ENCODE data around the gene TMA7. TPM values are rescaled to one million over a fixed set of nuclear protein-coding genes. Genes with fewer than 3 reads are reported as not detected.

The TMA7 gene
- total RNA-seq, 2 experiments from 2014 or later: 318 to 323 TPM

- peak overlapping the region; percentile 95 for H3K27ac Mint-ChIP-seq
- ChIA-PET CTCF (interaction anchor here (0.9 to 2.8 kb wide), 8 partner anchors 8 to 170 kb away, joined by 3 to 17 read pairs (median 4); partner anchors contain the start of gene SLC26A6), POLR2A (interaction anchor here (1.0 to 3.9 kb wide), 5 partner anchors 13 to 91 kb away, joined by 3 to 15 read pairs (median 4); partner anchors contain the start of genes ATRIP and PFKFB4)
- intact Hi-C loops (cut with micrococcal nuclease): no loop called here
- no peaks in the 10 kb centered on the region for H3K27me3 Mint-ChIP-seq
- peak; percentile 90 for DNase-seq
- peak overlapping the region; percentile 97 for H3K4me3 Mint-ChIP-seq
- peaks cover 35% of the 10 kb centered on the region for H3K36me3 Mint-ChIP-seq
- no peaks in the 10 kb centered on the region for H3K9me3 Mint-ChIP-seq
- peaks cover 46% of the 10 kb centered on the region for H3K4me1 Mint-ChIP-seq (ENCODE audit: low read depth)
Measured at GRCh38 chr3:48465531-48466378, 25.7 kb downstream of the TMA7 start.

DNA sequence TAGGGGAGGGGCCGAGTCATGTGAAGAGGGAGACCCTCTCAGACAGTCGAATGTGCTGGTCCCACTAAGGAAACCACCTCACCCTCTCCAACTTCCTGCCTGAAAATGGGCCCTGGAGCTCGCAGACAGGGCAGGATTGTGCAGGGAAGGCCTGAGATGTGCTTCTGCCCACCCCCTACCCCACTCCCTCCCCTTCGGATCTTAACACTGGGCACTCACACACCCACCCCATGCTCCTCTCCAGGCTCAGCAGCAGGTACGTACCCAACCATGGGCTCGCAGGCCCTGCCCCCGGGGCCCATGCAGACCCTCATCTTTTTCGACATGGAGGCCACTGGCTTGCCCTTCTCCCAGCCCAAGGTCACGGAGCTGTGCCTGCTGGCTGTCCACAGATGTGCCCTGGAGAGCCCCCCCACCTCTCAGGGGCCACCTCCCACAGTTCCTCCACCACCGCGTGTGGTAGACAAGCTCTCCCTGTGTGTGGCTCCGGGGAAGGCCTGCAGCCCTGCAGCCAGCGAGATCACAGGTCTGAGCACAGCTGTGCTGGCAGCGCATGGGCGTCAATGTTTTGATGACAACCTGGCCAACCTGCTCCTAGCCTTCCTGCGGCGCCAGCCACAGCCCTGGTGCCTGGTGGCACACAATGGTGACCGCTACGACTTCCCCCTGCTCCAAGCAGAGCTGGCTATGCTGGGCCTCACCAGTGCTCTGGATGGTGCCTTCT is 26.5 kb downstream of the TMA7 start:
- intact Hi-C loops (cut with micrococcal nuclease): no loop called here
- peak; percentile 57 for DNase-seq
- POLR2A ChIA-PET: interaction anchor here (0.6 to 3.9 kb wide), 8 partner anchors 12 to 90 kb away, joined by 3 to 15 read pairs (median 4); partner anchors contain the start of genes ATRIP and PFKFB4
- no peaks in the 10 kb centered on the region for H3K9me3 Mint-ChIP-seq
- peak overlapping the region; percentile 95 for H3K27ac Mint-ChIP-seq
- CTCF ChIA-PET: interaction anchor here (0.9 to 2.8 kb wide), 7 partner anchors 9 to 169 kb away, joined by 3 to 17 read pairs (median 6); partner anchors contain the start of gene SLC26A6
- H3K4me3 Mint-ChIP-seq: peak overlapping the region; percentile 97
- H3K36me3 Mint-ChIP-seq: peaks cover 31% of the 10 kb centered on the region
- H3K4me1 Mint-ChIP-seq (ENCODE audit: low read depth): peaks cover 46% of the 10 kb centered on the region
- no peaks in the 10 kb centered on the region for H3K27me3 Mint-ChIP-seq

- CTCF ChIA-PET: interaction anchor here (0.9 to 2.8 kb wide), 6 partner anchors 9 to 91 kb away, joined by 3 to 17 read pairs (median 6); no protein-coding TSS in a partner anchor
- no peaks in the 10 kb centered on the region for H3K27me3 Mint-ChIP-seq
- intact Hi-C loops (cut with micrococcal nuclease): no loop called here
Measured at GRCh38 chr3:48467110-48467454, 27.0 kb downstream of the TMA7 start.

GRCh38 chr3:48467473-48468267 is 27.6 kb downstream of the TMA7 start:
- H3K27ac Mint-ChIP-seq: peak overlapping the region; percentile 95
- POLR2A ChIA-PET: interaction anchor here (0.6 to 3.9 kb wide), 7 partner anchors 22 to 91 kb away, joined by 3 to 15 read pairs (median 3); partner anchors contain the start of genes ATRIP, CCDC51 and TMA7
- CTCF ChIA-PET: interaction anchor here (0.9 to 2.8 kb wide), 6 partner anchors 10 to 86 kb away, joined by 3 to 17 read pairs (median 6); no protein-coding TSS in a partner anchor
- H3K4me1 Mint-ChIP-seq (ENCODE audit: low read depth): peaks cover 46% of the 10 kb centered on the region
- no peak for DNase-seq
- peaks cover 31% of the 10 kb centered on the region for H3K36me3 Mint-ChIP-seq
- intact Hi-C loops (cut with micrococcal nuclease): no loop called here
- H3K9me3 Mint-ChIP-seq: no peaks in the 10 kb centered on the region
- no peaks in the 10 kb centered on the region for H3K27me3 Mint-ChIP-seq
- H3K4me3 Mint-ChIP-seq: peak overlapping the region; percentile 97

More at GRCh38 chr3:48467110-48467454, 27.0 kb downstream of the TMA7 start:
- H3K36me3 Mint-ChIP-seq: peaks cover 31% of the 10 kb centered on the region
- H3K27ac Mint-ChIP-seq: peak overlapping the region; percentile 95
- DNase-seq: no peak
- H3K9me3 Mint-ChIP-seq: no peaks in the 10 kb centered on the region
- H3K4me3 Mint-ChIP-seq: peak overlapping the region; percentile 97
- POLR2A ChIA-PET: interaction anchor here (0.6 to 3.9 kb wide), 6 partner anchors 12 to 87 kb away, joined by 3 to 15 read pairs (median 4); partner anchors contain the start of gene ATRIP
- peaks cover 46% of the 10 kb centered on the region for H3K4me1 Mint-ChIP-seq (ENCODE audit: low read depth)

- Mint-ChIP-seq H3K36me3 (peaks cover 31% of the 10 kb centered on the region), H3K27ac (peak overlapping the region; percentile 98), H3K4me3 (peak overlapping the region; percentile 97), H3K9me3 (no peaks in the 10 kb centered on the region), H3K27me3 (no peaks in the 10 kb centered on the region), H3K4me1 (ENCODE audit: low read depth) (peaks cover 48% of the 10 kb centered on the region)
- POLR2A ChIA-PET: interaction anchor here (1.1 to 3.9 kb wide), 4 partner anchors 22 to 90 kb away, joined by 3 to 15 read pairs (median 4); partner anchors contain the start of genes ATRIP, CCDC51 and TMA7
- CTCF ChIA-PET: interaction anchor here (1.3 to 1.5 kb wide), 2 partner anchors 29 to 32 kb away, joined by 3 to 4 read pairs; partner anchors contain the start of gene CCDC51
- DNase-seq: no peak
- intact Hi-C loops (cut with micrococcal nuclease): no loop called here
Measured at GRCh38 chr3:48468329-48468731, 28.3 kb downstream of the TMA7 start.

- CTCF ChIA-PET: interaction anchor here (1.3 to 5.9 kb wide), 4 partner anchors 30 to 166 kb away, joined by 3 to 40 read pairs (median 4); partner anchors contain the start of genes CCDC51 and SLC26A6
- DNase-seq: no peak
- Mint-ChIP-seq H3K4me1 (ENCODE audit: low read depth) (peaks cover 53% of the 10 kb centered on the region), H3K36me3 (peaks cover 31% of the 10 kb centered on the region), H3K4me3 (no peak overlapping the region), H3K9me3 (no peaks in the 10 kb centered on the region), H3K27ac (peak overlapping the region; percentile 98), H3K27me3 (no peaks in the 10 kb centered on the region)
- intact Hi-C loops (cut with micrococcal nuclease): no loop called here
- POLR2A ChIA-PET: interaction anchor here (1.1 to 3.9 kb wide), 2 partner anchors 23 to 29 kb away, joined by 4 to 15 read pairs; partner anchors contain the start of genes ATRIP, CCDC51 and TMA7
Measured at GRCh38 chr3:48469046-48469915, 29.2 kb downstream of the TMA7 start.

GRCh38 chr3:48470286-48470685 is 30.2 kb downstream of the TMA7 start:
- DNase-seq: no peak
- peaks cover 31% of the 10 kb centered on the region for H3K36me3 Mint-ChIP-seq
- CTCF ChIA-PET: interaction anchor here (1.3 to 5.9 kb wide), 3 partner anchors 34 to 165 kb away, joined by 5 to 40 read pairs (median 26); partner anchors contain the start of genes PFKFB4 and SLC26A6

DNA sequence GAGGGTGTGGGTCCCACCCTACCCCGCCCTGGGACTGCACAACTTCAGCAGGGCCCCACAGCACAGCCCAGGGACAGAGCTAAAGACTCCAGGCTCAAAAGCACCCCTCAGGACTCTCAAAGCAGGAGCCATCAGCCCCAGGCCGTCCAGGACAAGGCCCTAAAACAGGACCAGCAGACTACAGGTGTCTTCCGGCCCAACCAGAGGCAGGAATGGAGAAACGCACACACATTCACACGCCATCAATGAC is 32.5 kb downstream of the TMA7 start:
- CTCF ChIA-PET: interaction anchor here (0.6 to 5.9 kb wide), 20 partner anchors 10 to 483 kb away, joined by 3 to 40 read pairs (median 3); partner anchors contain the start of genes CCDC51, PFKFB4, SLC26A6 and TMA7
- intact Hi-C loops (cut with micrococcal nuclease): loop anchor here (2.0 kb wide), 1 partner anchor 162 kb away; the partner anchor contains the start of gene SLC26A6
- H3K27ac Mint-ChIP-seq: peak overlapping the region; percentile 98

More at GRCh38 chr3:48470286-48470685, 30.2 kb downstream of the TMA7 start:
- no peaks in the 10 kb centered on the region for H3K27me3 Mint-ChIP-seq
- peaks cover 61% of the 10 kb centered on the region for H3K4me1 Mint-ChIP-seq (ENCODE audit: low read depth)
- no peaks in the 10 kb centered on the region for H3K9me3 Mint-ChIP-seq
- POLR2A ChIA-PET: interaction anchor here (0.6 kb wide), 1 partner anchor 12 kb away, joined by 5 read pairs; no protein-coding TSS in a partner anchor
- intact Hi-C loops (cut with micrococcal nuclease): no loop called here
- H3K4me3 Mint-ChIP-seq: peak overlapping the region; percentile 7
- peak overlapping the region; percentile 98 for H3K27ac Mint-ChIP-seq

GRCh38 chr3:48472923-48473616 is 33.0 kb downstream of the TMA7 start:
- intact Hi-C loops (cut with micrococcal nuclease): loop anchor here (1.0 to 2.0 kb wide), 4 partner anchors 33 to 162 kb away; partner anchors contain the start of genes CCDC51, SLC26A6 and TMA7
- POLR2A ChIA-PET: interaction anchor here (0.7 to 2.4 kb wide), 17 partner anchors 9 to 549 kb away, joined by 3 to 14 read pairs (median 4); partner anchors contain the start of genes ATRIP, CCDC51, NDUFAF3 and PFKFB4
- Mint-ChIP-seq H3K9me3 (no peaks in the 10 kb centered on the region), H3K27me3 (no peaks in the 10 kb centered on the region), H3K27ac (peak overlapping the region; percentile 98), H3K36me3 (peaks cover 13% of the 10 kb centered on the region), H3K4me3 (peak overlapping the region; percentile 79), H3K4me1 (ENCODE audit: low read depth) (peaks cover 50% of the 10 kb centered on the region)
- peak; percentile 98 for DNase-seq
- CTCF ChIA-PET: interaction anchor here (0.6 to 5.9 kb wide), 22 partner anchors 9 to 483 kb away, joined by 3 to 40 read pairs (median 3); partner anchors contain the start of genes CCDC51, PFKFB4, SLC26A6 and TMA7

More for the DNA sequence above, 32.5 kb downstream of the TMA7 start:
- H3K36me3 Mint-ChIP-seq: peaks cover 17% of the 10 kb centered on the region
- POLR2A ChIA-PET: interaction anchor here (0.6 to 2.4 kb wide), 14 partner anchors 8 to 550 kb away, joined by 3 to 14 read pairs (median 4); partner anchors contain the start of genes ATRIP, CCDC51, NDUFAF3 and PFKFB4
- DNase-seq: no peak
- H3K4me1 Mint-ChIP-seq (ENCODE audit: low read depth): peaks cover 50% of the 10 kb centered on the region
- H3K27me3 Mint-ChIP-seq: no peaks in the 10 kb centered on the region
- no peaks in the 10 kb centered on the region for H3K9me3 Mint-ChIP-seq
- peak overlapping the region; percentile 79 for H3K4me3 Mint-ChIP-seq

Measured in activated CD4-positive, alpha-beta memory T cell treated with anti-CD3 and anti-CD28 coated beads for 36 hours (primary cell).